Endothelial cell of umbilical vein (primary cell): ENCODE measurements around the gene SLITRK2. TPM values are rescaled to one million over a fixed set of nuclear protein-coding genes. Genes with fewer than 3 reads are reported as not detected.

Experiments
- BruUV-seq: library from RNA; stranded (reverse); fragments of 400-500 nt; replicated peaks from 2 replicates; lab custom pipeline; 2021; lab: Mats Ljungman, UMichigan
- CTCF ChIA-PET: fragments of 300-600, 350-600 bp; sonication (Branson Sonifier 250); formaldehyde crosslinking; loops from one replicate; lab custom pipeline; 2021; ENCODE audit warnings: antibody characterized with exemption, inconsistent platforms; lab: Charles Lee
- POLR2A ChIA-PET: fragments of 300-600, 350-600 bp; sonication (Branson Sonifier 250); formaldehyde crosslinking; loops from one replicate; lab custom pipeline; 2021; ENCODE audit warnings: antibody characterized with exemption, inconsistent platforms; lab: Charles Lee
- DNase-seq: peaks from one replicate; pipeline ENCODE4 v3.0.0-alpha.2; 2011; ENCODE audit warnings: low read depth, low spot score
- FAIRE-seq: peaks from 2 replicates; lab custom pipeline; 2011; peaks lifted over from hg19 to GRCh38; lab: Jason Lieb, UNC
- H2AFZ ChIP-seq: 2 replicates; pipeline ENCODE4 v1.6.0; 2012; ENCODE audit warnings: low read depth, low read length, control low read depth, inconsistent platforms
- H3K27ac ChIP-seq: 2 replicates; pipeline ENCODE4 v1.5.1; 2011; ENCODE audit warnings: low read depth, mild to moderate bottlenecking, control low read depth, low read length, moderate library complexity; ENCODE audit not compliant: insufficient read depth
- H3K27me3 ChIP-seq, 2 experiments: 2 replicates each; pipeline versions ENCODE4 v1.6.0 to v1.6.1; 2011; ENCODE audit warnings: low read length in 2 of 2, mixed read lengths in 1 of 2; ENCODE audit not compliant: control insufficient read depth in 2 of 2, insufficient read depth in 2 of 2
- H3K36me3 ChIP-seq, 2 experiments: 2 replicates in 1 of 2; 3 replicates in 1 of 2; pipeline ENCODE4 v1.5.1; 2011; ENCODE audit warnings: low read length in 2 of 2, mild to moderate bottlenecking in 1 of 2, moderate library complexity in 1 of 2; ENCODE audit not compliant: control insufficient read depth in 2 of 2, insufficient read depth in 2 of 2; ENCODE audit errors: extremely low read depth in 1 of 2
- H3K4me1 ChIP-seq: 3 replicates; pipeline ENCODE4 v1.5.1; 2011; ENCODE audit warnings: mild to moderate bottlenecking, low read length; ENCODE audit not compliant: control insufficient read depth, insufficient read depth; ENCODE audit errors: extremely low read depth
- H3K4me2 ChIP-seq: 2 replicates; pipeline ENCODE4 v1.6.1; 2011; ENCODE audit warnings: low read length, control low read depth, mixed read lengths; ENCODE audit not compliant: insufficient read depth
- H3K4me3 ChIP-seq, 3 experiments: fragments of 200-600 bp in 1 of 3; sonication (generic), shearing (Covaris generic) in 1 of 3; replicated peaks in 1 of 3; 2 replicates each; pipeline ENCODE4 v1.5.1; 2011 to 2016; ENCODE audit warnings: control low read depth in 3 of 3, low read length in 3 of 3, mild to moderate bottlenecking in 2 of 3, inconsistent platforms in 1 of 3, low read depth in 1 of 3, moderate library complexity in 1 of 3; ENCODE audit not compliant: insufficient read depth in 1 of 3
- H3K79me2 ChIP-seq: 2 replicates; pipeline ENCODE4 v1.6.0; 2012; ENCODE audit warnings: low read length, inconsistent platforms; ENCODE audit not compliant: control insufficient read depth, insufficient read depth
- H3K9ac ChIP-seq: replicated peaks from 2 replicates; pipeline ENCODE3; 2011; ENCODE audit warnings: low read length, control low read depth; ENCODE audit not compliant: insufficient read depth; ENCODE audit errors: extremely low read depth
- H3K9me1 ChIP-seq: replicated peaks from 3 replicates; pipeline ENCODE4 v1.6.0; 2011; ENCODE audit warnings: mild to moderate bottlenecking, low read length; ENCODE audit not compliant: control insufficient read depth, insufficient read depth; ENCODE audit errors: extremely low read depth
- H3K9me3 ChIP-seq: replicated peaks from 2 replicates; pipeline ENCODE4 v1.5.1; 2012; ENCODE audit warnings: low read length, inconsistent platforms; ENCODE audit not compliant: control insufficient read depth, insufficient read depth
- H4K20me1 ChIP-seq: replicated peaks from 2 replicates; pipeline ENCODE3; 2011; ENCODE audit warnings: mild to moderate bottlenecking, low read length; ENCODE audit not compliant: control insufficient read depth, insufficient read depth; ENCODE audit errors: extremely low read depth
- EZH2 ChIP-seq: IDR thresholded peaks from 2 replicates; pipeline ENCODE4 v1.6.1; 2012; ENCODE audit warnings: borderline replicate concordance, low read depth, mild to moderate bottlenecking, moderate library complexity, low read length, inconsistent platforms; ENCODE audit not compliant: severe bottlenecking
- FOS ChIP-seq: IDR thresholded peaks from 2 replicates; pipeline ENCODE4 v1.6.1; 2011; ENCODE audit warnings: mild to moderate bottlenecking, low read length, moderate library complexity, borderline replicate concordance; ENCODE audit not compliant: insufficient read depth
- GATA2 ChIP-seq: IDR thresholded peaks from 2 replicates; pipeline ENCODE4 v1.7.0; 2011; ENCODE audit warnings: low read depth, mild to moderate bottlenecking, moderate library complexity, mixed read lengths, low read length; ENCODE audit not compliant: insufficient read length, insufficient read depth
- JUN ChIP-seq: IDR thresholded peaks from 2 replicates; pipeline ENCODE4 v1.6.1; 2011; ENCODE audit warnings: borderline replicate concordance, low read depth; ENCODE audit not compliant: insufficient read length, insufficient read depth
- MYC ChIP-seq: IDR thresholded peaks from one replicate; pipeline ENCODE4 v1.6.1; 2011; ENCODE audit warnings: mild to moderate bottlenecking, low read depth, low read length
- POLR2A ChIP-seq: IDR thresholded peaks from 2 replicates; pipeline ENCODE4 v1.6.1; 2012; ENCODE audit warnings: low read depth, mild to moderate bottlenecking, control low read depth, low read length
- POLR2AphosphoS5 ChIP-seq: IDR thresholded peaks from 2 replicates; pipeline ENCODE4 v1.6.1; 2012; ENCODE audit warnings: low read depth, mild to moderate bottlenecking, control low read depth, low read length, moderate library complexity; ENCODE audit not compliant: insufficient read depth
- dilution Hi-C: fragments of 300-500 bp; cut with MboI; formaldehyde crosslinking; loops from one replicate; pipeline ENCODE4 v1.15.0; 2019; ENCODE audit warnings: low sequenced_read_pairs; ENCODE audit not compliant: extremely low pct_ligation_motif_present
- intact Hi-C: fragments of 100-400 bp; cut with micrococcal nuclease; formaldehyde crosslinking; loops from one replicate; pipeline ENCODE4 v1.10.0; 2022
- polyA plus RNA-seq, 4 experiments: library from polyadenylated mRNA; depleted of rRNA in 3 of 4; stranded (reverse) in 3 of 4; unstranded in 1 of 4; fragments of >200 nt; gene quantifications; 2 replicates each; pipeline versions ENCODE4 v1.2.1 to v1.2.3, GENCODE V29; 2011 to 2012; ENCODE audit warnings: missing spikeins in 1 of 4
- total RNA-seq: library from RNA; stranded (reverse); gene quantifications from 2 replicates; pipeline ENCODE4 v1.2.3, GENCODE V29; 2021
- TF ChIP-seq, protein P1 (sequence below), 2 donors: IDR thresholded peaks; 1 replicate in 1 of 2; 2 replicates in 1 of 2; pipeline ENCODE4 v1.5.1; 2011; ENCODE audit warnings: low read length in 2 of 2, mild to moderate bottlenecking in 2 of 2, moderate library complexity in 2 of 2, control low read depth in 1 of 2, inconsistent platforms in 1 of 2, low read depth in 1 of 2; ENCODE audit not compliant: insufficient read depth in 1 of 2; ENCODE audit errors: extremely low read depth in 1 of 2
- TF ChIP-seq, protein P2 (sequence below): IDR thresholded peaks from 2 replicates; pipeline ENCODE4 v1.6.1; 2011; ENCODE audit not compliant: insufficient read depth, insufficient read length

SLITRK2 gene
- total and polyA plus RNA-seq, 2 donors (not counting 3 experiments of a cell fraction or from before 2014, with no cell fraction given): not detected

- H3K27ac ChIP-seq: no peak overlapping the region
- BruUV-seq: no TSS peak
- no peak for TF ChIP-seq MYC
- TF ChIP-seq, protein P1, sequence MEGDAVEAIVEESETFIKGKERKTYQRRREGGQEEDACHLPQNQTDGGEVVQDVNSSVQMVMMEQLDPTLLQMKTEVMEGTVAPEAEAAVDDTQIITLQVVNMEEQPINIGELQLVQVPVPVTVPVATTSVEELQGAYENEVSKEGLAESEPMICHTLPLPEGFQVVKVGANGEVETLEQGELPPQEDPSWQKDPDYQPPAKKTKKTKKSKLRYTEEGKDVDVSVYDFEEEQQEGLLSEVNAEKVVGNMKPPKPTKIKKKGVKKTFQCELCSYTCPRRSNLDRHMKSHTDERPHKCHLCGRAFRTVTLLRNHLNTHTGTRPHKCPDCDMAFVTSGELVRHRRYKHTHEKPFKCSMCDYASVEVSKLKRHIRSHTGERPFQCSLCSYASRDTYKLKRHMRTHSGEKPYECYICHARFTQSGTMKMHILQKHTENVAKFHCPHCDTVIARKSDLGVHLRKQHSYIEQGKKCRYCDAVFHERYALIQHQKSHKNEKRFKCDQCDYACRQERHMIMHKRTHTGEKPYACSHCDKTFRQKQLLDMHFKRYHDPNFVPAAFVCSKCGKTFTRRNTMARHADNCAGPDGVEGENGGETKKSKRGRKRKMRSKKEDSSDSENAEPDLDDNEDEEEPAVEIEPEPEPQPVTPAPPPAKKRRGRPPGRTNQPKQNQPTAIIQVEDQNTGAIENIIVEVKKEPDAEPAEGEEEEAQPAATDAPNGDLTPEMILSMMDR (IDR thresholded peaks at IDR 0.05; ENCODE audit: extremely low read depth in 1 of 2, insufficient read depth in 1 of 2, low read depth in 1 of 2, low read length in 2 of 2): no peak
- no peak for TF ChIP-seq EZH2
- TF ChIP-seq POLR2A: no peak
- no peak for TF ChIP-seq GATA2
- TF ChIP-seq JUN: no peak
- no peak for TF ChIP-seq POLR2AphosphoS5
- no peak for TF ChIP-seq FOS
- TF ChIP-seq, protein P2, sequence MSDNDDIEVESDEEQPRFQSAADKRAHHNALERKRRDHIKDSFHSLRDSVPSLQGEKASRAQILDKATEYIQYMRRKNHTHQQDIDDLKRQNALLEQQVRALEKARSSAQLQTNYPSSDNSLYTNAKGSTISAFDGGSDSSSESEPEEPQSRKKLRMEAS: no peak
- POLR2A ChIA-PET: no interaction called here
- FAIRE-seq (no peak), DNase-seq (no peak)
- H4K20me1 ChIP-seq: no peaks in the 10 kb centered on the region
- H3K4me3 ChIP-seq: no peak overlapping the region
- no peaks in the 10 kb centered on the region for H3K36me3 ChIP-seq
- H3K9ac ChIP-seq: no peak overlapping the region
- no peak overlapping the region for H2AFZ ChIP-seq
- H3K79me2 ChIP-seq: no peaks in the 10 kb centered on the region
- no peak overlapping the region for H3K4me2 ChIP-seq
- no peaks in the 10 kb centered on the region for H3K9me3 ChIP-seq
- H3K27me3 ChIP-seq: no peaks in the 10 kb centered on the region
- no peaks in the 10 kb centered on the region for H3K4me1 ChIP-seq
- H3K9me1 ChIP-seq: no peaks in the 10 kb centered on the region
- CTCF ChIA-PET: no interaction called here
- intact Hi-C loops: no loop called here
- dilution Hi-C loops: no loop called here
Observed at GRCh38 chrX:145821291-145821897, 3.8 kb downstream of the SLITRK2 start.
